ENCODE data around the gene MAML1. TPM values are rescaled to one million over a fixed set of nuclear protein-coding genes. Genes with fewer than 3 reads are reported as not detected.

Gene MAML1
- polyA plus RNA-seq, 1 donor, result 24.8 TPM

DNA sequence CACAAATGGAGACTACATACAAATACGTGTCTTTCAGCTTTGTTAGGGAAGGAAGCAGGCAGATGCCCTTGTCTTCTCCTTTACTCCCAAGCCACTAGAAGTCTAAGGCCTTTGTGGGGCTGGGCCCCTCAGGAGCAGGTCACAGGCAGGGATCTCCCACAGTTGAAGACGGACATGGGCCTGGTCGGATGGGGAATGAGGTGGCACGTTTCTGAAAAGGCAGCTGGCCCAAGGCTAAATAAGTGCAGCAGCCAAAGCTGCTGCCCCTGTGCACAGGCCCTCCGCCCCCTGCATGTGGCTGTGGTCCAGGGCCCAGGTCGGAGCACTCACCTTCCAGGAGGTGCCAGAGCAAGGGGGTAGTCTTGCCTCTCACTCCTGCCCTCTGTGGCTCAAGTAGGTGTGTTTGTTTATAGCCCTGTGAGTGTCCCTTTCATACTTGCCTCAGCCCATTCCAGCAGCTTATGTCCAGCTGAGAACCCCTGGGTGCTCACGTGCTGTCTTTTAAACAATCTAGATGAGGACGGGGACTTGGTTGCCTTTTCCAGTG, 89.9 kb downstream of the MAML1 start:
- no peak for DNase-seq (ENCODE audit: low read depth)

- no peak for DNase-seq (ENCODE audit: low read depth)
Observed at GRCh38 chr5:179823937-179824744, 91.5 kb downstream of the MAML1 start.

GRCh38 chr5:179824745-179825112, 92.1 kb downstream of the MAML1 start:
- no peak for DNase-seq (ENCODE audit: low read depth)

DNA sequence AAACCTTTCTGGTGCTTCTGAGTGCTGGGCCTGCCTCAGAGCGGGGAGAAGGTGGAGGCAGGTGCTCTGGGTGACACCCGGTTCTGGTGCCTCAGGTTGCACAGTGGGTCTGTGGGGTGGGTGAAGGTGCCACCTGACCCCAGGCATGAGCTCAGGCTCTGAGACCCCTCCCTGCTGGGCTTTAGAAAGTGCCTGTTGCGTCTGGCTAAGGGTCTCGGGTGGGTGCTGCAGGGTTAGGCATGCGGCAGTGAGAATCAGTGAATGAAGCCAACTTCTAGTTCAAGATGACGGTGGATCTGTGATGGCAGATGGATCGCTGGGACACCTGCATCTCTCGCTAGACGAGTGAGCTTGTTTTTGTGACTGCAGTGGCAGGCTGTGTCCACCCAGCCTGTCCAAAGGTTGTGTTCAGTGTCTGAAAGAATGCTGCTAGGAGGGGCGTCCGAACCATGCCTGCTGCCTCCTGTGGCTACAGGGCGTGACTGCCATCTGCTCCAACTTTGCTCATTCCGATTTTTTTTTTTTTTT, 93.1 kb downstream of the MAML1 start:
- DNase-seq (ENCODE audit: low read depth), result no peak

Other genes with a start within 250 kb of the MAML1 start
- gene RUFY1, start 182.3 kb upstream of the MAML1 start, polyA plus RNA-seq (ENCODE audit: insufficient read length), result 35.9 TPM
- 596 TPM for gene HNRNPH1, start 109.2 kb upstream of the MAML1 start, polyA plus RNA-seq (ENCODE audit: insufficient read length)
- gene CBY3, start 51.8 kb upstream of the MAML1 start, polyA plus RNA-seq (ENCODE audit: insufficient read length), result 0.37 TPM
- gene CANX, start 33.9 kb upstream of the MAML1 start, polyA plus RNA-seq (ENCODE audit: insufficient read length), result 196 TPM
- gene LTC4S, start 61.2 kb downstream of the MAML1 start, polyA plus RNA-seq (ENCODE audit: insufficient read length), result 2.0 TPM
- gene MGAT4B, start 74.0 kb downstream of the MAML1 start, polyA plus RNA-seq (ENCODE audit: insufficient read length), result 60.7 TPM
- 67.5 TPM for gene SQSTM1, start 88.1 kb downstream of the MAML1 start, polyA plus RNA-seq (ENCODE audit: insufficient read length)
- 15.2 TPM for gene MRNIP, start 126.0 kb downstream of the MAML1 start, polyA plus RNA-seq (ENCODE audit: insufficient read length)
- gene TBC1D9B, start 175.1 kb downstream of the MAML1 start, polyA plus RNA-seq (ENCODE audit: insufficient read length), result 54.8 TPM

Measured in forelimb muscle (tissue), 1 donor.